ENCODE data around the gene SLC14A1. TPM values are rescaled to one million over a fixed set of nuclear protein-coding genes. Genes with fewer than 3 reads are reported as not detected.

Gene SLC14A1
- polyA plus RNA-seq, 6 donors from 2014 or later, result 1.0 to 3.8 (median 1.9) TPM; not detected in 1

GRCh38 chr18:45728336-45729010, 4.5 kb downstream of the SLC14A1 start:
- Mint-ChIP-seq H3K4me1 (no peaks in the 10 kb centered on the region), H3K36me3 (no peaks in the 10 kb centered on the region), H3K4me3 (no peak overlapping the region), H3K27ac (no peak overlapping the region), H3K9me3 (no peaks in the 10 kb centered on the region), H3K27me3 (no peaks in the 10 kb centered on the region)
- DNase-seq, result no peak
- no peak for ATAC-seq (ENCODE audit: low read depth in 2 of 2)

GRCh38 chr18:45730832-45731575, 7.0 kb downstream of the SLC14A1 start:
- H3K4me3 Mint-ChIP-seq, result no peak overlapping the region
- H3K27ac Mint-ChIP-seq, result peak overlapping the region in 1 of 6 donors; percentile 80
- H3K27me3 Mint-ChIP-seq, result no peaks in the 10 kb centered on the region
- no peaks in the 10 kb centered on the region for H3K4me1 Mint-ChIP-seq
- H3K36me3 Mint-ChIP-seq, result no peaks in the 10 kb centered on the region
- ATAC-seq (ENCODE audit: low read depth in 2 of 2) (no peak), DNase-seq (no peak)
- H3K9me3 Mint-ChIP-seq, result no peaks in the 10 kb centered on the region

DNA sequence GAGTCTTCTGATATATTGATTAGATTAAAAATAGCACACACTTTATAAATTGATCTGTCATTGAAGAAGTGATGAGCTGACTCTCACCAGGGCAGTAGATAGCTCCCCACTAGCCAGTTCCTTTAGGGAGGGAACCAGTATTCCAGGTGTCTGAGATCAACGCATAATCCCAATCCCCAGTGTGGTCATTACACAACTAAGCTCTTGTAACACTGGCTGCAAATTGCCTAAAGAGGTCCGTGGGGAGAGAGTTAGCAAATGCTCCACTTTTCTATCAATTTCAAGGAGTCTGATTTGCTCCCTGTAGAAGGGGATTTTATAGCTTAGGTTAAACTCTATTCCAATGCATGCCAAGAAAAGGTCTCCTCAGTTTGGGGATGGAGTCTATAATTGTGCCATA, 7.7 kb downstream of the SLC14A1 start:
- Mint-ChIP-seq H3K4me3 (no peak overlapping the region), H3K27me3 (no peaks in the 10 kb centered on the region), H3K27ac (no peak overlapping the region), H3K4me1 (no peaks in the 10 kb centered on the region), H3K36me3 (no peaks in the 10 kb centered on the region), H3K9me3 (no peaks in the 10 kb centered on the region)
- no peak for DNase-seq
- ATAC-seq (ENCODE audit: low read depth in 2 of 2), result no peak

- Mint-ChIP-seq H3K27me3 (no peaks in the 10 kb centered on the region), H3K4me3 (no peak overlapping the region), H3K4me1 (no peaks in the 10 kb centered on the region), H3K9me3 (no peaks in the 10 kb centered on the region), H3K36me3 (no peaks in the 10 kb centered on the region), H3K27ac (no peak overlapping the region)
- no peak for ATAC-seq (ENCODE audit: low read depth in 2 of 2)
- DNase-seq, result no peak
Measured at GRCh38 chr18:45733535-45733934, 9.6 kb downstream of the SLC14A1 start.

DNA sequence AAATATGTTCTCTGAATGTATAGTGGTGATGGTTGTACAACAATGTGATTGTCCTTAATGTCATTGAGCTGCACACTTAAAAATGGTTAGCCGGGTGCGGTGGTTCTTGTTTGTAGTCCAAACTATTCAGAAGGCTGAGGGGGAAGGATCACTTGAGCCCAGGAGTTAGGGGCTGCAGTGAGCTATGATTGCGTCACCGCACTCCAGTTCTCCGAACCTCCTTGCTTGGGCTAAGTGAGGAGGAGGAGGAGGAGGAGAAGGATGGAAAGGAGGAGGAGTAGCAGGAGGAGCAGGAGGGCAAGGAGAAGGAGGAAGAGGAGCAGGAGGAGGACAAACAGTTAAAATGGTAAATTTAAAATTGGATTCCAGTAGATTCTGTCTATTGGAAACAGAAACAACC, 10.5 kb downstream of the SLC14A1 start:
- Mint-ChIP-seq H3K4me3 (no peak overlapping the region), H3K36me3 (no peaks in the 10 kb centered on the region), H3K27ac (no peak overlapping the region), H3K9me3 (no peaks in the 10 kb centered on the region), H3K27me3 (no peaks in the 10 kb centered on the region), H3K4me1 (no peaks in the 10 kb centered on the region)
- ATAC-seq (ENCODE audit: low read depth in 2 of 2) (no peak), DNase-seq (no peak)

DNA sequence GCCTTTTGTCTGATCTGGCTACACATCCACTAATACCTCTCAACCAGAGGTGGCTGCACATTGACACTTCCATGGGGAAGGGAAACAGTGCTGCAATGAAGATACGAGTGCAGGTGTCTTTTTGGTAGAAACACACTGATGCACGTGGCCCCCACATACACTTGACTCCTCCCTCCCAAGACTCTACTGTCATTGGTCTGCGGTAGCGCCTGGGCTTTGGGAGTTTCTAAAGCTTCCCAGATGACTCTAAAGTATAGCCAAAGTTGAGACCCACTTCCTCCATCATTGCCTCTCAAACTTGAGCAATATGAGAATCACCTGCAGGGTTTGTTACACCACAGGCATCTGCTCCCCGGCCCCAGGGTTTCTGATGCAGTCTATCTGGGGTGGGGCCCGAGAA, 11.0 kb downstream of the SLC14A1 start:
- no peak overlapping the region for H3K4me3 Mint-ChIP-seq
- H3K27me3 Mint-ChIP-seq, result no peaks in the 10 kb centered on the region
- H3K9me3 Mint-ChIP-seq, result no peaks in the 10 kb centered on the region
- no peak overlapping the region for H3K27ac Mint-ChIP-seq
- no peaks in the 10 kb centered on the region for H3K4me1 Mint-ChIP-seq
- no peak for ATAC-seq (ENCODE audit: low read depth in 2 of 2)
- DNase-seq, result no peak
- H3K36me3 Mint-ChIP-seq, result peaks cover 0 to 3% of the 10 kb centered on the region in 2 donors

- H3K4me3 Mint-ChIP-seq, result no peak overlapping the region
- peaks cover 0 to 11% of the 10 kb centered on the region in 2 donors for H3K36me3 Mint-ChIP-seq
- no peaks in the 10 kb centered on the region for H3K4me1 Mint-ChIP-seq
- H3K27me3 Mint-ChIP-seq, result no peaks in the 10 kb centered on the region
- no peak for ATAC-seq (ENCODE audit: low read depth in 2 of 2)
- no peak overlapping the region for H3K27ac Mint-ChIP-seq
- H3K9me3 Mint-ChIP-seq, result no peaks in the 10 kb centered on the region
- DNase-seq, result no peak
Measured at GRCh38 chr18:45738660-45739059, 14.7 kb downstream of the SLC14A1 start.

DNA sequence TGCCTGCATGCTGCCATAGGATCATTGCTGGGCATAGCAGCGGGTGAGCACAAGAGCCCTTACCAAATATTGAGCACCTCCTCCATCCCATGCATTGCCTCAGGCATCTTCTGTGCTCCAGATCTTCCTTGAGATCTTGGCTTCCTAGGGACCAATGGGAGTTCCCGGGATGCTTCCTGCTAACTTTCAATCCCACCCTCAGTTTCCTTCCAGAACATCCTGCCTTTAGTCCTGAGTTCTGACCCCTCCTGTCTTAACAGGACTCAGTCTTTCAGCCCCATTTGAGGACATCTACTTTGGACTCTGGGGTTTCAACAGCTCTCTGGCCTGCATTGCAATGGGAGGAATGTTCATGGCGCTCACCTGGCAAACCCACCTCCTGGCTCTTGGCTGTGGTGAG, 15.3 kb downstream of the SLC14A1 start:
- H3K9me3 Mint-ChIP-seq, result no peaks in the 10 kb centered on the region
- H3K27ac Mint-ChIP-seq, result peak overlapping the region in 1 of 6 donors; percentile 2
- DNase-seq (no peak), ATAC-seq (ENCODE audit: low read depth in 2 of 2) (no peak)
- H3K27me3 Mint-ChIP-seq, result no peaks in the 10 kb centered on the region
- H3K36me3 Mint-ChIP-seq, result peaks cover 0 to 11% of the 10 kb centered on the region in 2 donors
- no peaks in the 10 kb centered on the region for H3K4me1 Mint-ChIP-seq
- H3K4me3 Mint-ChIP-seq, result no peak overlapping the region

GRCh38 chr18:45739848-45740247, 15.9 kb downstream of the SLC14A1 start:
- no peaks in the 10 kb centered on the region for H3K9me3 Mint-ChIP-seq
- no peaks in the 10 kb centered on the region for H3K27me3 Mint-ChIP-seq
- no peak overlapping the region for H3K27ac Mint-ChIP-seq
- no peaks in the 10 kb centered on the region for H3K4me1 Mint-ChIP-seq
- peaks cover 0 to 11% of the 10 kb centered on the region in 2 donors for H3K36me3 Mint-ChIP-seq
- no peak for DNase-seq
- H3K4me3 Mint-ChIP-seq, result no peak overlapping the region
- no peak for ATAC-seq (ENCODE audit: low read depth in 2 of 2)

DNA sequence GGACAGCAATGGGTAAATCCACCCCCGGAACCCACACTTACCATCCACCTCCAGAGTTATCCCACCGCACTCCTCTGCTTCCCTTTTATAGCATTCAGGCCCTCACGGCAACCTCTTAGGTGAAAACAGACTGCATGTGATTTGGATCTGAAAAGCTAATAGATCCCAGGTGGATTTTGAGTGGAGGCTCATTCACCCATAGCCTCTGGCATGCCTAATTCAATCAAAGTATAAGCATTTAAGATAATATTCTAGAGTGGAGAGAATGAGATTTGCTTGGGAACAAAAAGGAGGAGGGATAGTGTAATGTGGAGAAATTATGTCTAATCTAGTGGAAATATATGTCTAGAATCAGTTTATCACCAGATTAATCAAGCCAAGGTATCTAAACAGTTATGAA, 17.1 kb downstream of the SLC14A1 start:
- Mint-ChIP-seq H3K9me3 (no peaks in the 10 kb centered on the region), H3K4me1 (no peaks in the 10 kb centered on the region), H3K36me3 (peaks cover 0 to 15% of the 10 kb centered on the region in 2 donors), H3K4me3 (no peak overlapping the region), H3K27ac (no peak overlapping the region), H3K27me3 (no peaks in the 10 kb centered on the region)
- DNase-seq (no peak), ATAC-seq (ENCODE audit: low read depth in 2 of 2) (no peak)

DNA sequence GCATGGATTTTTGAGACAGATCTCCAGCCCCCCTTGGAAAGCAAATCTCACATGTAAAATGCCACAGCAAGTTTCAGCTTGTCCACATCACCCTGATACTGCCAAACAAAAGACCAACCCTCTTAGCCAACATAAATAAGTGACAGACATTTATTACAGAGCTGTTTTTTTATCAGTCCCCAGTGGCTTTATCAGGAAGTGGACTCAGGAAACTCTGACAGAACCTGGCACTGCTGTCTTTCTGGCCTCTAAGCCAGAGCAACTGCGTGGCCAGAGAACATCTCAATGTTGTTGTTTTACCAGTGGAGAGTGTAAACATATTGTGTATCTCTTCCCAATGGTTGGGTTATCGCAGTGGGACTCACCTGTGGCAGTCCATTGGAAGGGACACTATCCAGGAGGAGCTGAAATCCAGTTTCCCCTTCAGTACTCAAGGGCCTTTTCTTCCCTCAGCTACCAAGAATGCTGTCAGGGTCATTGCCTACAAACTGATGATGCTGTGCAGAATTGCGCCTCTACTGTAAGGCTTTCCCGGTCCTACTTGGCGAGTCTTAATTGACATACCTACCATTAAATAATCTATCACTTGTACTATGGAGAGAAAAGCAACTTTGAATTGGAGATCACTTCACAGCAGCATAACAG, 22.0 kb downstream of the SLC14A1 start:
- Mint-ChIP-seq H3K27me3 (no peaks in the 10 kb centered on the region), H3K9me3 (no peaks in the 10 kb centered on the region), H3K4me1 (peaks cover 0 to 14% (median 6%) of the 10 kb centered on the region in 3 donors), H3K4me3 (no peak overlapping the region), H3K36me3 (peaks cover 0 to 13% of the 10 kb centered on the region in 2 donors), H3K27ac (peak overlapping the region in 2 of 6 donors; percentile 8 to 46)
- DNase-seq (no peak), ATAC-seq (ENCODE audit: low read depth in 2 of 2) (no peak)

- H3K9me3 Mint-ChIP-seq, result no peaks in the 10 kb centered on the region
Measured at GRCh38 chr18:45748501-45748900, 24.5 kb downstream of the SLC14A1 start.

DNA sequence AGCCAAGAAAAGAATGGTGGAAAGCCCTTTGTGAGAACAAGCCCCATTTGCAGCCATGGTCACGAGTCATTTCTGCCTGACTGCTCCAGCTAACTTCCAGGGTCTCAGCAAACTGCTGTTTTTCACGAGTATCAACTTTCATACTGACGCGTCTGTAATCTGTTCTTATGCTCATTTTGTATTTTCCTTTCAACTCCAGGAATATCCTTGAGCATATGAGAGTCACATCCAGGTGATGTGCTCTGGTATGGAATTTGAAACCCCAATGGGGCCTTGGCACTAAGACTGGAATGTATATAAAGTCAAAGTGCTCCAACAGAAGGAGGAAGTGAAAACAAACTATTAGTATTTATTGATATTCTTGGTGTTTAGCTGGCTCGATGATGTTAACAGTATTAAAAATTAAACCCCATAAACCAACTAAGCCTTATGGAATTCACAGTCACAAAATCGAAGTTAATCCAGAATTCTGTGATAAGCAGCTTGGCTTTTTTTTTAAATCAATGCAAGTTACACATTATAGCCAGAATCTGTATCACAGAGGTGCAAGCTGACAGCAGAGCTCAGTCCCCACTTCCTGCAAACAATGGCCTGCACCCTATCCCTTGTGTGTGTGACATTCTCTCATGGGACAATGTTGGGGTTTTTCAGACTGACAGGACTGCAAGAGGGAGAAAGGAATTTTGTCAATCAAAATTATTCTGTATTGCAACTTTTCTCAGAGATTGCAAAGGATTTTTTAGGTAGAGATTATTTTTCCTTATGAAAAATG, 26.1 kb downstream of the SLC14A1 start:
- peaks cover 13 to 21% (median 16%) of the 10 kb centered on the region in 3 donors for H3K27me3 Mint-ChIP-seq
- no peak for DNase-seq
- ATAC-seq (ENCODE audit: low read depth in 2 of 2), result no peak
- peaks cover 0 to 8% of the 10 kb centered on the region in 2 donors for H3K36me3 Mint-ChIP-seq
- H3K9me3 Mint-ChIP-seq, result no peaks in the 10 kb centered on the region
- H3K4me3 Mint-ChIP-seq, result no peak overlapping the region
- no peak overlapping the region for H3K27ac Mint-ChIP-seq
- peaks cover 0 to 14% (median 6%) of the 10 kb centered on the region in 3 donors for H3K4me1 Mint-ChIP-seq

More at GRCh38 chr18:45748501-45748900, 24.5 kb downstream of the SLC14A1 start:
- Mint-ChIP-seq H3K4me1 (peaks cover 0 to 14% (median 6%) of the 10 kb centered on the region in 3 donors), H3K4me3 (no peak overlapping the region), H3K36me3 (peaks cover 0 to 8% of the 10 kb centered on the region in 2 donors), H3K27me3 (peaks cover 0 to 6% (median under 1%) of the 10 kb centered on the region in 3 donors), H3K27ac (no peak overlapping the region)
- DNase-seq, result no peak
- no peak for ATAC-seq (ENCODE audit: low read depth in 2 of 2)
